ENCODE data around the gene RMC1.

The RMC1 gene

DNA sequence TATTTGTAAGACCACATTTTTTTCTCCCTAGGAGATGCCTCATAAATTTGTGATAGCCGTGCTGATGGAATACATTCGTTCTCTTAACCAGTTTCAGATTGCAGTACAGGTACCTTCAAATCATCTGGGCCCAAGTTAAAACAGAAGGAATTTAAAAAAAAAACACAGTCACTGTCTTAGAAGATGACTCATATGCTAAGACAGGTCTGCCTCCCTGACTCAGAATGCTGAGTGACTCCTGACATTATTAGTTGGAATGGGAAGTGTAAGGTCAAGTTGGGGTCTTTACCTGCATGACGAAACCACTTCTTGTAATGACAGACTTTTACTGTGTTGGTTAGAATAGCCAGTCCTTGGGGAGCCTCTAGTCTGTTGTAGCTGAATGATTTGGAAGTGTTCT lies 26.3 kb downstream of the RMC1 start:
- Histone ChIP-seq H2AFZ (ENCODE audit: low read length) (no peak overlapping the region), H3K27ac (ENCODE audit: low read length) (no peak overlapping the region), H3K9me2 (replicated peaks; ENCODE audit: insufficient read depth, low read length) (no peaks in the 10 kb centered on the region), H4K20me1 (ENCODE audit: insufficient read depth, low read length) (no peaks in the 10 kb centered on the region), H3K36me3 (replicated peaks; ENCODE audit: insufficient read depth, low read length) (peaks cover 10% of the 10 kb centered on the region), H3K9me3 (replicated peaks; ENCODE audit: insufficient read depth, low read length) (no peaks in the 10 kb centered on the region), H3F3A (ENCODE audit: insufficient read depth, low read length) (no peaks in the 10 kb centered on the region), H3K27me3 (replicated peaks; ENCODE audit: insufficient read depth, low read length) (no peaks in the 10 kb centered on the region), H3K79me2 (ENCODE audit: low read length) (no peaks in the 10 kb centered on the region), H3K9ac (ENCODE audit: low read length) (no peak overlapping the region), H3K4me2 (ENCODE audit: low read depth, low read length) (no peak overlapping the region), H3K4me1 (ENCODE audit: low read length) (no peaks in the 10 kb centered on the region), H3K4me3 (ENCODE audit: low read length) (no peak overlapping the region)
- no peak for DNase-seq
- TF ChIP-seq EZH2phosphoT487 (IDR thresholded peaks at IDR 0.05; ENCODE audit: low read length) (no peak), EZH2 (optimal IDR thresholded peaks at IDR 0.05; ENCODE audit: low read depth, low read length) (no peak)
- TF ChIP-seq, protein P1, sequence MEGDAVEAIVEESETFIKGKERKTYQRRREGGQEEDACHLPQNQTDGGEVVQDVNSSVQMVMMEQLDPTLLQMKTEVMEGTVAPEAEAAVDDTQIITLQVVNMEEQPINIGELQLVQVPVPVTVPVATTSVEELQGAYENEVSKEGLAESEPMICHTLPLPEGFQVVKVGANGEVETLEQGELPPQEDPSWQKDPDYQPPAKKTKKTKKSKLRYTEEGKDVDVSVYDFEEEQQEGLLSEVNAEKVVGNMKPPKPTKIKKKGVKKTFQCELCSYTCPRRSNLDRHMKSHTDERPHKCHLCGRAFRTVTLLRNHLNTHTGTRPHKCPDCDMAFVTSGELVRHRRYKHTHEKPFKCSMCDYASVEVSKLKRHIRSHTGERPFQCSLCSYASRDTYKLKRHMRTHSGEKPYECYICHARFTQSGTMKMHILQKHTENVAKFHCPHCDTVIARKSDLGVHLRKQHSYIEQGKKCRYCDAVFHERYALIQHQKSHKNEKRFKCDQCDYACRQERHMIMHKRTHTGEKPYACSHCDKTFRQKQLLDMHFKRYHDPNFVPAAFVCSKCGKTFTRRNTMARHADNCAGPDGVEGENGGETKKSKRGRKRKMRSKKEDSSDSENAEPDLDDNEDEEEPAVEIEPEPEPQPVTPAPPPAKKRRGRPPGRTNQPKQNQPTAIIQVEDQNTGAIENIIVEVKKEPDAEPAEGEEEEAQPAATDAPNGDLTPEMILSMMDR (IDR thresholded peaks at IDR 0.05; ENCODE audit: low read length) = no peak

DNA sequence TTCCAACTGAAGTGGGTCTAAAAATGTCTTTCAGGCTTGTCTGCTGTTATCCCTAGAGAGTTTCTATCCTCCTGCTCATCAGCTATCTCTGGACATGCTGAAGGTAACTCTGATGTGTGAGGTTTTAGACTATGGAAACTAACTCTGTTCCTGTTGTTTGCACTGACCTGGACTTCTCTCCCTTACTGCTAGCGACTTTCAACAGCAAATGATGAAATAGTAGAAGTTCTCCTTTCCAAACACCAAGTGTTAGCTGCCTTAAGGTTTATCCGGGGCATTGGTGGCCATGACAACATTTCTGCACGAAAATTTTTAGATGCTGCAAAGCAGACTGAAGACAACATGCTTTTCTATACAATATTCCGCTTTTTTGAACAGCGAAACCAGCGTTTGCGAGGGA lies 26.9 kb downstream of the RMC1 start:
- no peak overlapping the region for H3K4me2 ChIP-seq (ENCODE audit: low read depth, low read length)
- H3F3A ChIP-seq (ENCODE audit: insufficient read depth, low read length) = no peaks in the 10 kb centered on the region
- H3K9me3 ChIP-seq (replicated peaks; ENCODE audit: insufficient read depth, low read length) = no peaks in the 10 kb centered on the region
- H3K9me2 ChIP-seq (replicated peaks; ENCODE audit: insufficient read depth, low read length) = no peaks in the 10 kb centered on the region
- TF ChIP-seq EZH2phosphoT487 (IDR thresholded peaks at IDR 0.05; ENCODE audit: low read length) = no peak
- no peak for TF ChIP-seq EZH2 (optimal IDR thresholded peaks at IDR 0.05; ENCODE audit: low read depth, low read length)
- TF ChIP-seq, protein P1 (IDR thresholded peaks at IDR 0.05; ENCODE audit: low read length) = no peak
- no peak overlapping the region for H3K4me3 ChIP-seq (ENCODE audit: low read length)
- no peaks in the 10 kb centered on the region for H3K27me3 ChIP-seq (replicated peaks; ENCODE audit: insufficient read depth, low read length)
- H2AFZ ChIP-seq (ENCODE audit: low read length) = no peak overlapping the region
- H3K27ac ChIP-seq (ENCODE audit: low read length) = no peak overlapping the region
- H3K36me3 ChIP-seq (replicated peaks; ENCODE audit: insufficient read depth, low read length) = peaks cover 13% of the 10 kb centered on the region
- H3K4me1 ChIP-seq (ENCODE audit: low read length) = no peaks in the 10 kb centered on the region
- no peaks in the 10 kb centered on the region for H3K79me2 ChIP-seq (ENCODE audit: low read length)
- no peak overlapping the region for H3K9ac ChIP-seq (ENCODE audit: low read length)
- no peak for DNase-seq
- no peaks in the 10 kb centered on the region for H4K20me1 ChIP-seq (ENCODE audit: insufficient read depth, low read length)

DNA sequence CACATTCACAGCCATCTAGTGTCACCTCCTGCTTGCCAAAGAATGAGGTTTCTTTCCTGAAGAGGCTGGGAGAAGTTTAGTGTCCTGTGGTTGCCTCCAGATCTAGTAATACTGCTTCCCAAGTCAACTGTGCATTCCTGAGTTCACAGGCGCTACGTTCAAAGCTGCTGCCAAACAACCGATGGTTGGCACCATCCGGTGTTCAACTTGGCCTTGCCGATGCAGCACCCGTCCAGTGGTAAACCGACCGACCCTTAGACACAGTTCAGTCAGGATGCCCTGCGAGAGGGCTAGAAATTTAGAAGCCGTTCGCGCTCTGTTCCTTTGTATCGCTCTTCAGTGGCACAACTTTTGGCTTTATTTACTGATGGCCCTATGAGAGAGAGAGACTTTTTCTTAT lies 28.6 kb downstream of the RMC1 start:
- Histone ChIP-seq H3K27ac (ENCODE audit: low read length) (no peak overlapping the region), H3K36me3 (replicated peaks; ENCODE audit: insufficient read depth, low read length) (peaks cover 13% of the 10 kb centered on the region), H3K4me2 (ENCODE audit: low read depth, low read length) (no peak overlapping the region), H3K4me1 (ENCODE audit: low read length) (no peaks in the 10 kb centered on the region), H3K79me2 (ENCODE audit: low read length) (no peaks in the 10 kb centered on the region), H3K4me3 (ENCODE audit: low read length) (no peak overlapping the region), H4K20me1 (ENCODE audit: insufficient read depth, low read length) (no peaks in the 10 kb centered on the region), H3K9me2 (replicated peaks; ENCODE audit: insufficient read depth, low read length) (no peaks in the 10 kb centered on the region), H3F3A (ENCODE audit: insufficient read depth, low read length) (no peaks in the 10 kb centered on the region), H2AFZ (ENCODE audit: low read length) (no peak overlapping the region), H3K9me3 (replicated peaks; ENCODE audit: insufficient read depth, low read length) (no peaks in the 10 kb centered on the region), H3K27me3 (replicated peaks; ENCODE audit: insufficient read depth, low read length) (no peaks in the 10 kb centered on the region), H3K9ac (ENCODE audit: low read length) (no peak overlapping the region)
- DNase-seq = no peak
- TF ChIP-seq EZH2phosphoT487 (IDR thresholded peaks at IDR 0.05; ENCODE audit: low read length) (no peak), EZH2 (optimal IDR thresholded peaks at IDR 0.05; ENCODE audit: low read depth, low read length) (no peak)
- TF ChIP-seq, protein P1 (IDR thresholded peaks at IDR 0.05; ENCODE audit: low read length) = no peak

All from MM.1S (cell line).